HUES6 (cell line): ENCODE data around the gene JAZF1.

Source experiments
- H3K27ac ChIP-seq: 2 replicates; pipeline ENCODE4 v1.7.0; 2013; ENCODE audit warnings: low read depth, mild to moderate bottlenecking, low read length, inconsistent platforms
- H3K27me3 ChIP-seq: 2 replicates; pipeline ENCODE4 v1.6.1; 2013; ENCODE audit warnings: low read length; ENCODE audit not compliant: control insufficient read depth, insufficient read depth
- H3K36me3 ChIP-seq: 2 replicates; pipeline ENCODE4 v1.6.1; 2013; ENCODE audit warnings: low read length; ENCODE audit not compliant: control insufficient read depth, insufficient read depth
- H3K4me1 ChIP-seq: 2 replicates; pipeline ENCODE4 v1.6.1; 2013; ENCODE audit warnings: low read length; ENCODE audit not compliant: control insufficient read depth, insufficient read depth
- H3K4me3 ChIP-seq: 2 replicates; pipeline ENCODE4 v1.5.1; 2013; ENCODE audit warnings: low read depth, low read length
- H3K9ac ChIP-seq: one replicate; pipeline ENCODE4 v1.6.1; 2013; ENCODE audit warnings: mild to moderate bottlenecking, low read length
- H3K9me3 ChIP-seq: 2 replicates; pipeline ENCODE4 v1.6.1; 2013; ENCODE audit warnings: low read depth, low read length; ENCODE audit not compliant: control insufficient read depth, insufficient read depth

Gene JAZF1

GRCh38 chr7:27994639-27995038 lies 186.0 kb downstream of the JAZF1 start:
- H3K9ac ChIP-seq = no peak overlapping the region
- no peaks in the 10 kb centered on the region for H3K36me3 ChIP-seq
- H3K27ac ChIP-seq = no peak overlapping the region
- no peaks in the 10 kb centered on the region for H3K9me3 ChIP-seq
- H3K27me3 ChIP-seq = no peaks in the 10 kb centered on the region
- no peak overlapping the region for H3K4me3 ChIP-seq
- peaks cover 5% of the 10 kb centered on the region; the same call in 1 of the 2 replicates for H3K4me1 ChIP-seq

- no peak overlapping the region for H3K9ac ChIP-seq
- peaks cover 6% of the 10 kb centered on the region for H3K9me3 ChIP-seq
- H3K27me3 ChIP-seq = no peaks in the 10 kb centered on the region
- no peaks in the 10 kb centered on the region for H3K36me3 ChIP-seq
- no peak overlapping the region for H3K4me3 ChIP-seq
- H3K27ac ChIP-seq = no peak overlapping the region
- peaks cover 5% of the 10 kb centered on the region; the same call in 1 of the 2 replicates for H3K4me1 ChIP-seq
Measured at GRCh38 chr7:27992755-27993493, 187.7 kb downstream of the JAZF1 start.

- Histone ChIP-seq H3K4me1 (peaks cover 5% of the 10 kb centered on the region; the same call in 1 of the 2 replicates), H3K9ac (no peak overlapping the region), H3K9me3 (peaks cover 6% of the 10 kb centered on the region), H3K27ac (no peak overlapping the region), H3K36me3 (no peaks in the 10 kb centered on the region), H3K4me3 (no peak overlapping the region), H3K27me3 (no peaks in the 10 kb centered on the region)
Measured at GRCh38 chr7:27992097-27992496, 188.5 kb downstream of the JAZF1 start.

- H3K36me3 ChIP-seq = no peaks in the 10 kb centered on the region
- no peak overlapping the region for H3K27ac ChIP-seq
- no peak overlapping the region for H3K9ac ChIP-seq
- no peak overlapping the region for H3K4me3 ChIP-seq
- no peaks in the 10 kb centered on the region for H3K27me3 ChIP-seq
- H3K4me1 ChIP-seq = peaks cover 5% of the 10 kb centered on the region; the same call in 1 of the 2 replicates
- H3K9me3 ChIP-seq = peaks cover 8% of the 10 kb centered on the region
Measured at GRCh38 chr7:27991006-27991528, 189.5 kb downstream of the JAZF1 start.

- H3K27ac ChIP-seq = no peak overlapping the region
Measured at GRCh38 chr7:27976531-27976930, 204.1 kb downstream of the JAZF1 start.

GRCh38 chr7:27973625-27974024 lies 207.0 kb downstream of the JAZF1 start:
- Histone ChIP-seq H3K4me1 (no peaks in the 10 kb centered on the region), H3K27me3 (no peaks in the 10 kb centered on the region), H3K4me3 (no peak overlapping the region), H3K36me3 (no peaks in the 10 kb centered on the region), H3K9me3 (no peaks in the 10 kb centered on the region), H3K9ac (no peak overlapping the region), H3K27ac (no peak overlapping the region)

More at GRCh38 chr7:27976531-27976930, 204.1 kb downstream of the JAZF1 start:
- Histone ChIP-seq H3K4me1 (no peaks in the 10 kb centered on the region), H3K36me3 (no peaks in the 10 kb centered on the region), H3K9me3 (0 out of 2 replicates have a peak, but pooled peaks cover 3% of the 10 kb centered on the region), H3K27me3 (no peaks in the 10 kb centered on the region), H3K4me3 (no peak overlapping the region), H3K9ac (no peak overlapping the region)

GRCh38 chr7:27972276-27972675 lies 208.3 kb downstream of the JAZF1 start:
- no peak overlapping the region for H3K4me3 ChIP-seq
- no peak overlapping the region for H3K27ac ChIP-seq

GRCh38 chr7:27971171-27971812 lies 209.3 kb downstream of the JAZF1 start:
- Histone ChIP-seq H3K9ac (no peak overlapping the region), H3K27me3 (no peaks in the 10 kb centered on the region), H3K36me3 (no peaks in the 10 kb centered on the region), H3K4me1 (no peaks in the 10 kb centered on the region), H3K9me3 (no peaks in the 10 kb centered on the region), H3K27ac (no peak overlapping the region), H3K4me3 (no peak overlapping the region)

More at GRCh38 chr7:27972276-27972675, 208.3 kb downstream of the JAZF1 start:
- H3K27me3 ChIP-seq = no peaks in the 10 kb centered on the region
- no peak overlapping the region for H3K9ac ChIP-seq
- H3K4me1 ChIP-seq = no peaks in the 10 kb centered on the region
- H3K9me3 ChIP-seq = no peaks in the 10 kb centered on the region
- no peaks in the 10 kb centered on the region for H3K36me3 ChIP-seq

GRCh38 chr7:27970350-27970749 lies 210.2 kb downstream of the JAZF1 start:
- no peak overlapping the region for H3K27ac ChIP-seq
- no peaks in the 10 kb centered on the region for H3K27me3 ChIP-seq

GRCh38 chr7:27969346-27969745 lies 211.2 kb downstream of the JAZF1 start:
- no peaks in the 10 kb centered on the region for H3K9me3 ChIP-seq

More at GRCh38 chr7:27970350-27970749, 210.2 kb downstream of the JAZF1 start:
- H3K4me3 ChIP-seq = no peak overlapping the region
- no peaks in the 10 kb centered on the region for H3K9me3 ChIP-seq
- H3K4me1 ChIP-seq = no peaks in the 10 kb centered on the region
- H3K9ac ChIP-seq = no peak overlapping the region
- H3K36me3 ChIP-seq = no peaks in the 10 kb centered on the region

GRCh38 chr7:27967639-27968038 lies 213.0 kb downstream of the JAZF1 start:
- Histone ChIP-seq H3K4me1 (no peaks in the 10 kb centered on the region), H3K27me3 (no peaks in the 10 kb centered on the region), H3K9me3 (no peaks in the 10 kb centered on the region), H3K36me3 (no peaks in the 10 kb centered on the region), H3K4me3 (no peak overlapping the region), H3K27ac (no peak overlapping the region), H3K9ac (no peak overlapping the region)

More at GRCh38 chr7:27969346-27969745, 211.2 kb downstream of the JAZF1 start:
- no peaks in the 10 kb centered on the region for H3K36me3 ChIP-seq
- no peak overlapping the region for H3K4me3 ChIP-seq
- no peak overlapping the region for H3K27ac ChIP-seq
- H3K9ac ChIP-seq = no peak overlapping the region
- no peaks in the 10 kb centered on the region for H3K4me1 ChIP-seq
- no peaks in the 10 kb centered on the region for H3K27me3 ChIP-seq
